ENCODE measurements around the gene SNAI3.

Gene SNAI3

DNA sequence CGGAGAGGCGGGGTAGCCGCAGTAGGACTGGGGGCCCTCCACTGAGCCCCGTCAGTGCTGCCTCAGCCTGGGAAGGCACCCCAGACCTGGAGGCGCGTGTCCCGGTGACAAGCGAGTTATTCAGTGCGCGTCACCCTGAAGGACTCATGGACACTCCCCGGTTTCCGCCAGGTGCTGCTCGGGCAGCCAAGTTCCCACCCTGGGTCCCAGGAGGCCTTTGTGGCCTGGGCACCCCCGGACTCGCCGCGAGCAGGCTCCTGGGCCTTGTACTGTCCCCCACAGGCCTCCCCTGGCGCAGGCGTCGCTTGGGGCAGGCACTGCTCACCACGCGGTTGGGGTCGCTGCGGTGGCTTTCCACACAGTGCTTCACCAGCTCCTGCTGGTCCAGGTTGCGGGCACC, 12.3 kb upstream of the SNAI3 start (continued):
- no peak for TF ChIP-seq SNAI2 (CRISPR knock-in tag; IDR thresholded peaks at IDR 0.05)
- TF ChIP-seq CSDC2 (CRISPR knock-in tag; IDR thresholded peaks at IDR 0.05) = no peak
- TF ChIP-seq, protein P1, sequence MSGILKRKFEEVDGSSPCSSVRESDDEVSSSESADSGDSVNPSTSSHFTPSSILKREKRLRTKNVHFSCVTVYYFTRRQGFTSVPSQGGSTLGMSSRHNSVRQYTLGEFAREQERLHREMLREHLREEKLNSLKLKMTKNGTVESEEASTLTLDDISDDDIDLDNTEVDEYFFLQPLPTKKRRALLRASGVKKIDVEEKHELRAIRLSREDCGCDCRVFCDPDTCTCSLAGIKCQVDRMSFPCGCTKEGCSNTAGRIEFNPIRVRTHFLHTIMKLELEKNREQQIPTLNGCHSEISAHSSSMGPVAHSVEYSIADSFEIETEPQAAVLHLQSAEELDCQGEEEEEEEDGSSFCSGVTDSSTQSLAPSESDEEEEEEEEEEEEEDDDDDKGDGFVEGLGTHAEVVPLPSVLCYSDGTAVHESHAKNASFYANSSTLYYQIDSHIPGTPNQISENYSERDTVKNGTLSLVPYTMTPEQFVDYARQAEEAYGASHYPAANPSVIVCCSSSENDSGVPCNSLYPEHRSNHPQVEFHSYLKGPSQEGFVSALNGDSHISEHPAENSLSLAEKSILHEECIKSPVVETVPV (CRISPR knock-in tag; IDR thresholded peaks at IDR 0.05) = no peak
- TF ChIP-seq ZNF8 (CRISPR knock-in tag; IDR thresholded peaks at IDR 0.05) = no peak
- TF ChIP-seq, protein P2, sequence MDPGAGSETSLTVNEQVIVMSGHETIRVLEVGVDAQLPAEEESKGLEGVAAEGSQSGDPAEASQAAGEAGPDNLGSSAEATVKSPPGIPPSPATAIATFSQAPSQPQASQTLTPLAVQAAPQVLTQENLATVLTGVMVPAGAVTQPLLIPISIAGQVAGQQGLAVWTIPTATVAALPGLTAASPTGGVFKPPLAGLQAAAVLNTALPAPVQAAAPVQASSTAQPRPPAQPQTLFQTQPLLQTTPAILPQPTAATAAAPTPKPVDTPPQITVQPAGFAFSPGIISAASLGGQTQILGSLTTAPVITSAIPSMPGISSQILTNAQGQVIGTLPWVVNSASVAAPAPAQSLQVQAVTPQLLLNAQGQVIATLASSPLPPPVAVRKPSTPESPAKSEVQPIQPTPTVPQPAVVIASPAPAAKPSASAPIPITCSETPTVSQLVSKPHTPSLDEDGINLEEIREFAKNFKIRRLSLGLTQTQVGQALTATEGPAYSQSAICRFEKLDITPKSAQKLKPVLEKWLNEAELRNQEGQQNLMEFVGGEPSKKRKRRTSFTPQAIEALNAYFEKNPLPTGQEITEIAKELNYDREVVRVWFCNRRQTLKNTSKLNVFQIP (CRISPR knock-in tag; IDR thresholded peaks at IDR 0.05; ENCODE audit: borderline replicate concordance, low read depth) = no peak
- TF ChIP-seq ISL1 (CRISPR knock-in tag; IDR thresholded peaks at IDR 0.05) = no peak

DNA sequence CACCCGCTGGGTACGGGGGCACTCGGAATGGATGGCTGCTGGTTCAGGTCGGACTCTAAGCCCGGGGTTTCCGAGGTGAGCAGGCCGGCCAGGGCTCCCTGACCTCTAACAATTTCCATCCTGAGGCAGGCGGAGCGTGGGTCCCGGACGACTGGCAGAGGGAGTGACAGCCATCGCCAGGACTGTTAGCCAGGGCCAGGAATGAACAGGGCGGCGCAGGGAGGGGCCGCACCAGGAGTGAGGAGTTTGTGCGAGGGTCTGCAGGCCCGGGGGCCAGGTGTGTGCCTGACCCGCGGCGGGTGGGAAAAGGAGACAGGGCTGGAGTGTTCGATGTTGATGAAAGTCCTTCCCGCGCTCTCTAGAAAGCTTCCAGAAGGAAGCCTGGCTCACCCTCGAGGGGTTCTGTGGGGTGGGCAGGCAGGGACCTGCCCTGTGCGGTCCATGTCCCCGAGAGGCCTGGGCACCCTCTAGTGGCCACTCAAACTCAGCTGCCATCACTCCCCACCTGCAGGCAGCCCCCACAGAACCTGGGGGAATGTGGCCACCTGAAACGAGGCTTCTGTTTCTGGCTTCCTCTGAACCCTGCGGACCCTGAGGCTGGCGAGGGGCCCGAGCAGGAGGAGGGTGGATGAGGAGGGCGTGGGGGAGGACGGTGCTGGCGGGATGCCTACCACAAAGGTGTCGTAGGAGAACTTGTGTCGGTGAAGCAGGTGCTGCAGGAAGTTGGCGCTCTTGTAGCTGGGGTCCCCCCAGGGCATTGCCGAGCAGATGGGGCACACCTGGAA, 11.7 kb upstream of the SNAI3 start:
- TF ChIP-seq, protein P3, sequence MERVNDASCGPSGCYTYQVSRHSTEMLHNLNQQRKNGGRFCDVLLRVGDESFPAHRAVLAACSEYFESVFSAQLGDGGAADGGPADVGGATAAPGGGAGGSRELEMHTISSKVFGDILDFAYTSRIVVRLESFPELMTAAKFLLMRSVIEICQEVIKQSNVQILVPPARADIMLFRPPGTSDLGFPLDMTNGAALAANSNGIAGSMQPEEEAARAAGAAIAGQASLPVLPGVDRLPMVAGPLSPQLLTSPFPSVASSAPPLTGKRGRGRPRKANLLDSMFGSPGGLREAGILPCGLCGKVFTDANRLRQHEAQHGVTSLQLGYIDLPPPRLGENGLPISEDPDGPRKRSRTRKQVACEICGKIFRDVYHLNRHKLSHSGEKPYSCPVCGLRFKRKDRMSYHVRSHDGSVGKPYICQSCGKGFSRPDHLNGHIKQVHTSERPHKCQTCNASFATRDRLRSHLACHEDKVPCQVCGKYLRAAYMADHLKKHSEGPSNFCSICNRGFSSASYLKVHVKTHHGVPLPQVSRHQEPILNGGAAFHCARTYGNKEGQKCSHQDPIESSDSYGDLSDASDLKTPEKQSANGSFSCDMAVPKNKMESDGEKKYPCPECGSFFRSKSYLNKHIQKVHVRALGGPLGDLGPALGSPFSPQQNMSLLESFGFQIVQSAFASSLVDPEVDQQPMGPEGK (CRISPR knock-in tag; IDR thresholded peaks at IDR 0.05; ENCODE audit: borderline replicate concordance) = no peak
- no peak for TF ChIP-seq CSDC2 (CRISPR knock-in tag; IDR thresholded peaks at IDR 0.05)
- no peak for TF ChIP-seq RARB (CRISPR knock-in tag; IDR thresholded peaks at IDR 0.05)
- no peak for TF ChIP-seq ZNF70 (CRISPR knock-in tag; IDR thresholded peaks at IDR 0.05)
- TF ChIP-seq ARNTL (CRISPR knock-in tag; IDR thresholded peaks at IDR 0.05; ENCODE audit: borderline replicate concordance, low read depth) = no peak
- TF ChIP-seq ZFP30 (CRISPR knock-in tag; IDR thresholded peaks at IDR 0.05) = no peak
- TF ChIP-seq TOX (CRISPR knock-in tag; IDR thresholded peaks at IDR 0.05; ENCODE audit: borderline replicate concordance) = no peak
- TF ChIP-seq ESRRG (CRISPR knock-in tag; IDR thresholded peaks at IDR 0.05) = no peak
- TF ChIP-seq GLIS3 (CRISPR knock-in tag; IDR thresholded peaks at IDR 0.05) = no peak
- ATAC-seq = no peak

DNA sequence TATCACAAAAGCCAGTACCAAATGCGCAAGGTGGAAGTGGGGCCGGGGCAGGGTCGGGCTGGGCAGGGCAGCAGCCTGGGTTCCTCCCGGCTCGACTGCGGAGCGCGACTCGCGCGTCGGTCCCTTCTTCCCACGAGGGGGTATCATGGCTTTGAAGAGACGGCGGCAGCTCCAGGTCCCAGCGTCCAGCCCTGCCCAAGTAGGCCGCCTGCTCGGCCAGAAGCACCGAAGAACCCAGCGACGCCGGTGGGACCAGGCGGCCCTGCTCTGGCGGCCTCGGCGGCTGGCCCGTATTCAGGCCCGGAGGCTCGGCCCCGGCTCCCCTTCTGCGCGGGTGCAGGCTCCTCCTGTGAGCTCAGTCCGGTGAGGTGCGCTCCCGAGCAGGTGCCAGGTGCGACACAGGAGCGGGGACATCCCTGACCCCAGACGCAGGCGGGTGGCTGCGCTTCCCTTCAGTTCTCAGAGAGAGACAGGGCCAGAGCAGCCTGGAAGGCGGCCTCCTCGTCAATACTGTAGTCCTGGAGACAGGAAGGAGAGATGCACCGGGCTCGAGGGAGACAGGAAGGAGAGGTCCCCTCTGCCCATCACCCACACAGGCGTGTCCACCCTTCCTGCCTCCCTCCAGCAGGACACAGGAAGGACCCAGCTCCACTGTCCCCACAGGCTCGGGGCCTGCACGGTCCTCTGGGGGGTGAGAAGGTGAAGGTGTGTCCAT, 11.0 kb upstream of the SNAI3 start:
- TF ChIP-seq BACH2 (CRISPR knock-in tag; IDR thresholded peaks at IDR 0.05; ENCODE audit: borderline replicate concordance) (no peak), TCF4 (CRISPR knock-in tag; IDR thresholded peaks at IDR 0.05; ENCODE audit: borderline replicate concordance) (no peak), OSR1 (CRISPR knock-in tag; IDR thresholded peaks at IDR 0.05) (no peak), ZFP30 (CRISPR knock-in tag; IDR thresholded peaks at IDR 0.05) (no peak), ZC3H10 (CRISPR knock-in tag; IDR thresholded peaks at IDR 0.05) (no peak), ARNTL (CRISPR knock-in tag; IDR thresholded peaks at IDR 0.05; ENCODE audit: borderline replicate concordance, low read depth) (no peak), GLIS3 (CRISPR knock-in tag; IDR thresholded peaks at IDR 0.05) (no peak), ZFP3 (CRISPR knock-in tag; IDR thresholded peaks at IDR 0.05) (no peak), PPARA (CRISPR knock-in tag; IDR thresholded peaks at IDR 0.05; ENCODE audit: borderline replicate concordance) (no peak), ZNF565 (CRISPR knock-in tag; conservative IDR thresholded peaks at IDR 0.05; ENCODE audit: low read depth) (no peak), RARB (CRISPR knock-in tag; IDR thresholded peaks at IDR 0.05) (no peak), ZNF8 (CRISPR knock-in tag; IDR thresholded peaks at IDR 0.05) (no peak)
- TF ChIP-seq, protein P2 (CRISPR knock-in tag; IDR thresholded peaks at IDR 0.05; ENCODE audit: borderline replicate concordance, low read depth) = no peak
- TF ChIP-seq, protein P4, sequence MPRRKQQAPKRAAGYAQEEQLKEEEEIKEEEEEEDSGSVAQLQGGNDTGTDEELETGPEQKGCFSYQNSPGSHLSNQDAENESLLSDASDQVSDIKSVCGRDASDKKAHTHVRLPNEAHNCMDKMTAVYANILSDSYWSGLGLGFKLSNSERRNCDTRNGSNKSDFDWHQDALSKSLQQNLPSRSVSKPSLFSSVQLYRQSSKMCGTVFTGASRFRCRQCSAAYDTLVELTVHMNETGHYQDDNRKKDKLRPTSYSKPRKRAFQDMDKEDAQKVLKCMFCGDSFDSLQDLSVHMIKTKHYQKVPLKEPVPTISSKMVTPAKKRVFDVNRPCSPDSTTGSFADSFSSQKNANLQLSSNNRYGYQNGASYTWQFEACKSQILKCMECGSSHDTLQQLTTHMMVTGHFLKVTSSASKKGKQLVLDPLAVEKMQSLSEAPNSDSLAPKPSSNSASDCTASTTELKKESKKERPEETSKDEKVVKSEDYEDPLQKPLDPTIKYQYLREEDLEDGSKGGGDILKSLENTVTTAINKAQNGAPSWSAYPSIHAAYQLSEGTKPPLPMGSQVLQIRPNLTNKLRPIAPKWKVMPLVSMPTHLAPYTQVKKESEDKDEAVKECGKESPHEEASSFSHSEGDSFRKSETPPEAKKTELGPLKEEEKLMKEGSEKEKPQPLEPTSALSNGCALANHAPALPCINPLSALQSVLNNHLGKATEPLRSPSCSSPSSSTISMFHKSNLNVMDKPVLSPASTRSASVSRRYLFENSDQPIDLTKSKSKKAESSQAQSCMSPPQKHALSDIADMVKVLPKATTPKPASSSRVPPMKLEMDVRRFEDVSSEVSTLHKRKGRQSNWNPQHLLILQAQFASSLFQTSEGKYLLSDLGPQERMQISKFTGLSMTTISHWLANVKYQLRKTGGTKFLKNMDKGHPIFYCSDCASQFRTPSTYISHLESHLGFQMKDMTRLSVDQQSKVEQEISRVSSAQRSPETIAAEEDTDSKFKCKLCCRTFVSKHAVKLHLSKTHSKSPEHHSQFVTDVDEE (CRISPR knock-in tag; IDR thresholded peaks at IDR 0.05) = no peak
- TF ChIP-seq, protein P5, sequence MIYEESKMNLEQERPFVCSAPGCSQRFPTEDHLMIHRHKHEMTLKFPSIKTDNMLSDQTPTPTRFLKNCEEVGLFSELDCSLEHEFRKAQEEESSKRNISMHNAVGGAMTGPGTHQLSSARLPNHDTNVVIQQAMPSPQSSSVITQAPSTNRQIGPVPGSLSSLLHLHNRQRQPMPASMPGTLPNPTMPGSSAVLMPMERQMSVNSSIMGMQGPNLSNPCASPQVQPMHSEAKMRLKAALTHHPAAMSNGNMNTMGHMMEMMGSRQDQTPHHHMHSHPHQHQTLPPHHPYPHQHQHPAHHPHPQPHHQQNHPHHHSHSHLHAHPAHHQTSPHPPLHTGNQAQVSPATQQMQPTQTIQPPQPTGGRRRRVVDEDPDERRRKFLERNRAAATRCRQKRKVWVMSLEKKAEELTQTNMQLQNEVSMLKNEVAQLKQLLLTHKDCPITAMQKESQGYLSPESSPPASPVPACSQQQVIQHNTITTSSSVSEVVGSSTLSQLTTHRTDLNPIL (CRISPR knock-in tag; IDR thresholded peaks at IDR 0.05; ENCODE audit: low read depth) = no peak
- ATAC-seq = no peak
